Activated T-cell treated with anti-CD3 and anti-CD28 coated beads, Interleukin-2, amount 50 U/mL, for 72 hours (primary cell): Measurements from ENCODE around the gene CELSR1. TPM values are rescaled to one million over a fixed set of nuclear protein-coding genes. Genes with fewer than 3 reads are reported as not detected.
A peak's percentile ranks its signal among the peaks of the same experiment; 100 is the strongest.

Source experiments
- ATAC-seq, 2 donors: fragments of 150-1000 bp; cut with Tn5 transposase; replicated peaks in 1 of 2; 2 replicates each; pipeline ENCODE4 v1.10.0; 2021; ENCODE audit warnings: moderate library complexity in 2 of 2, mild to moderate bottlenecking in 1 of 2
- DNase-seq, 2 donors: peaks; one replicate each; pipeline ENCODE4 v3.0.0; 2021 to 2022; ENCODE audit warnings: mixed read lengths in 1 of 2
- H3K27ac Mint-ChIP-seq: one replicate; pipeline ENCODE4 v1.8.0; 2022; ENCODE audit warnings: mild to moderate bottlenecking, moderate library complexity, mixed read lengths
- H3K27me3 Mint-ChIP-seq: one replicate; pipeline ENCODE4 v1.8.0; 2022; ENCODE audit warnings: low read depth, mixed read lengths
- H3K36me3 Mint-ChIP-seq, 2 donors: one replicate each; pipeline ENCODE4 v1.8.0; 2022; ENCODE audit warnings: mixed read lengths in 2 of 2, mild to moderate bottlenecking in 1 of 2; ENCODE audit not compliant: insufficient read depth in 2 of 2
- H3K4me1 Mint-ChIP-seq: one replicate; pipeline ENCODE4 v1.8.0; 2022; ENCODE audit warnings: low read depth, mixed read lengths
- H3K4me3 Mint-ChIP-seq, 2 donors: one replicate each; pipeline ENCODE4 v1.8.0; 2022; ENCODE audit warnings: mild to moderate bottlenecking in 2 of 2, mixed read lengths in 2 of 2, moderate library complexity in 2 of 2
- H3K9me3 Mint-ChIP-seq, 2 donors: one replicate each; pipeline ENCODE4 v1.8.0; 2022; ENCODE audit warnings: mixed read lengths in 2 of 2
- total RNA-seq, 2 donors: library from RNA; stranded (reverse); gene quantifications; one replicate each; pipeline ENCODE4 v1.2.3, GENCODE V29; 2022

Gene CELSR1
- total RNA-seq, 2 donors from 2014 or later = 0.83 to 1.3 TPM

DNA sequence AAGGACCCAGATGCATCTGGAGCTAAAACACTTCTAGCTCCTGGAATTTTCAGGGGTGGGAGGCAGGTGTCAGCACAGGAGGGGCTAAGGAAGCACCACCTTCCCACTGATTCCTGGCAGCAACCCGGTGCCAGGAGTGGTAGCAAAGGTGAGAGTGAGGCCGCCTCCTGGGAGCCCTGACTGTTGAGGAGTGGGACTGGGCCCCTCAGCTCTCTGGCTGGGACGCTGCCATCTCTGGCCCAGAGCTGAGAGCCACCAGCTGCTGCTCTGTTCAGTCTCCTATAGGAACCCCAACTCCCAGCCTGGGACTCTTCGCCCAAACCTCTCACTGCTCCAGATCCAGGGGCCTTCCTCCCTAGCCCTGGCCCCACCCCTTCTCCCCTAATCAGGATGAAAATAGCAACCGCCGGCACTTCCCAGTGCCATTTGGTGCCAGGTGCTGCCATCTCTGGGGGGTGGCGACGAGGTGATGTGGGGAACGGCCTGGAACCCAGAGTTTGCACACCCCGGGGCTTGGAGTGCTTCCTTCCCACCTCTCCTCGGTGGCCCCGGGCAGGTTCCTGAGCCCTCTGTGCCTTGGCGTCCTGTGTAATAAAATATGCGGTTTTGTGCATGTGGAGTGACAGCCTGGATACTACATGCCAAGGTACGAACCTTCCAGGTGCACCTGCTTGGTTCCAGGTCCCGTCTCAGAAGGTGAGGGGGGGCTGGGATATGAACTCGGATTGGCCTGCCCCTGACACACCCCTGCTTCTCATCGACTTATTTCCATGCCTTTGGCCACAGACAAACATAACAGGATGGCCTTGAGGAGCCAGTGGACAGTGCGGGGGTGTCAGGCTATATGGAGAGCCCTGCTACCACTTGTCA is 35.7 kb upstream of the CELSR1 start:
- DNase-seq = no peak
- Mint-ChIP-seq H3K4me1 (peaks cover 28% of the 10 kb centered on the region), H3K36me3 (peaks cover 5 to 7% of the 10 kb centered on the region in 2 donors), H3K9me3 (peaks cover 4 to 6% of the 10 kb centered on the region in 2 donors), H3K27me3 (no peaks in the 10 kb centered on the region), H3K4me3 (no peak overlapping the region), H3K27ac (no peak overlapping the region)
- ATAC-seq = no peak

DNA sequence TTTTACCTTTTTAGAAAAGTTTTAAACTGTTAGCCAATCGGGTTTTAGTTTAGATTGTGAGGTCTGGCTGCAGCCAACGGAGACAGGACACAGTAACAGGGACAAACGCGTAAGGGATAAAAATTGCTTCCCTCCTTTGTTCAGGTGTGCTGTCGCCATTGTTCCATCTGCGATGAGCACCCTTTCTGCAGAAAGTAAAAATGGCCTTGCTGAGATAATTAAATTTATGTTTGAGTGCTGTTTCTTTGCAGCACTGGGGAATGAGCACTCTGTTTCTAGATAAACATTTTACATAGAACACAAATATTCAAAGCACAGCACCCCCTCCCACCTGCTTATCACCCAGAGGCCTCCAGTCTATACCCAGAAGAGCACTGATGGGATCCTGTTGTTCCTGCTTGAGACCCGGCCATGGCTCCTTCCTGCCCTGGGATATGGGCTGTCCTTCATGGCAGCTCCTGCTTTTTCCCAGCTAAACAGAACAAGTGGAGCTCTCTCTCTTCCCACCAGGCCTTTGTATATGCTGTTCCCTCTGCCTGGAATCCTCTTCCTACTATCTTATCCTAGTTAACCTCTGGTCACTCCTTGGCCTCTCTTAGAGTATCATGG is 34.3 kb upstream of the CELSR1 start:
- Mint-ChIP-seq H3K36me3 (peaks cover 5% of the 10 kb centered on the region in 2 donors), H3K27ac (no peak overlapping the region), H3K9me3 (peaks cover 6 to 9% of the 10 kb centered on the region in 2 donors), H3K4me3 (no peak overlapping the region), H3K27me3 (no peaks in the 10 kb centered on the region), H3K4me1 (peaks cover 24% of the 10 kb centered on the region)
- no peak for DNase-seq
- ATAC-seq = no peak

DNA sequence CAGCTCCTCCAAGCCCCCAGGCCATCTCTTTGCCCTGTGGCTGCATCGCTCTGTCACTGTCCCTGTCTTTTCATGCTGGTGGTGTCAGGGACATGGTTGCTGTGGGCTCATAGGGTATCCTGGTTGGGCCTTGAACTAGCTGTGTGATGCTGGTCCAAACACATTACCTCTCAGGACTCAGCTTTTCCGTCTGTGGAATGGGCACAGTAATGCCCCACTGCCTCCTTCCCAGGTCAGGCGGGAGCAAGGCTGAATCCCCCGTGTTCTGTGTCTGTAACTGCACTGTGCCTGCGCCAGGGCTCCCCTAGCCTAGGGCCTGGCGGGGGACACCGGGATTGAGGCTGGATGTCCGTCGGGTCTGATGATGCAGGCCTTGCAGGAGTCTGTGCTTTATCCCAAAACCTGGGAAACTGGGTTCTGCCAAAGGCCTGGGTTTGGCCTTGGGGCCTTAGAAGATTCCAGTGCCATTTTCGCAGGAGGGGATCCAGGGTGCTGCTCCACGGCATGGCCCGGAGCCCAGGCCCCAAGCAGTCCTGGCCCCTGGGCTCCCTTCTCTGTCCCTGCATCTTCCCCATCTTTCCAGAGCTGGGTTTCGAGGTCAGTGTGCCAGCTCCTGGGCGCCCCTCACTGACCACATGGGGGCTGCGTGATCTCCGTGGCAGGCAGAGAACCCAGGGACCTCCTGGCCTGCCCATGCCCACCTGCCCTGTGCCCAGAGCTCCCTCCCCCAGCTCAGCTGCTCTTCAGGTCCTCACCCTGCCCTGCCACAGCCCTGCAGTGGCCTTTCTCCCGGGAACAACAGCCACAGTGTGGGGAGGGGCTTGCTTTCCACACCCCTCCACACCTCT is 32.7 kb upstream of the CELSR1 start:
- Mint-ChIP-seq H3K9me3 (peaks cover 6 to 9% of the 10 kb centered on the region in 2 donors), H3K27ac (no peak overlapping the region), H3K36me3 (peaks cover 5% of the 10 kb centered on the region in 2 donors), H3K4me1 (peaks cover 11% of the 10 kb centered on the region), H3K27me3 (no peaks in the 10 kb centered on the region), H3K4me3 (no peak overlapping the region)
- ATAC-seq (no peak), DNase-seq (no peak)

DNA sequence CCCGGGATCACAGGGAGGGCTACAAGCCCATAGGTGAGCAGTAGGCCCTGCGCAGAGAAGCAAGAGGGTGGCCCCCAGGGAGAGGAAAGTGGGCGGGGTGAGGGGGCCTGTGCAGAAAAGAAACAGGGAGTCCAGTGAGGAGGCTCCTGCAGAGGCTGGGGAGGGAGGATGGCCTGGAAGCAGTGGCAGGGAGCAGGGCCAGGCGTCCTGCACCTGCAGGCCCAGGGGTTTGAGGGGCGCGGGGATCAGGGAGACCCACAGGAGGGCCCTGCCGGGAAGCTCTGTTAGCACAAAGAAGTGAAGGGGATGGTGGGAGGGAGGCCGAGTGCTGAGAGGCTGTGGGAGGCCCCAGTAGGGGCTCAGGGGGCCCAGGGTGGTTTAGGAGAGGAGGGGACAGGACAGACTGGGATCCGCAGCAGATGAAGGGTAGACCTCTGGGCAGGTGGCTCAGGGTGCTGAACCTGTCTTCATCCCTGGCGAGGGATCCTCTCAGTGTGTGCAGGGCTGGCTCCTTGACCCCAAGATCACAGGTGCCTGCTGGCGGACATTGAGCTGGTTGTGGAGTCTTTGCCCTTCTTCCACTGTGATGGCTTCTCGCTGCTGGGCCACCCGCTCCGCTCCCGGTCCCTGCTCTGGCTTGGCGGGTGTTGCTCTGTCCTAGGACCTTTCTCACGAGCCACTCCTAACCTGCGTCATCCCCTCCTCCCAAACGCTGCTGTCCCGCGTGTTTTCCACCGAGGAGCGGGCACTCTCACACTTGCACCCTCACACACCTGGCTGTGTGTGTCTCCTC is 31.8 kb upstream of the CELSR1 start:
- H3K27me3 Mint-ChIP-seq = no peaks in the 10 kb centered on the region
- peaks cover 5% of the 10 kb centered on the region in 2 donors for H3K36me3 Mint-ChIP-seq
- H3K4me1 Mint-ChIP-seq = peaks cover 10% of the 10 kb centered on the region
- ATAC-seq = peak; percentile 19 to 39
- H3K4me3 Mint-ChIP-seq = no peak overlapping the region
- H3K9me3 Mint-ChIP-seq = peaks cover 6 to 9% of the 10 kb centered on the region in 2 donors
- DNase-seq = no peak
- no peak overlapping the region for H3K27ac Mint-ChIP-seq

DNA sequence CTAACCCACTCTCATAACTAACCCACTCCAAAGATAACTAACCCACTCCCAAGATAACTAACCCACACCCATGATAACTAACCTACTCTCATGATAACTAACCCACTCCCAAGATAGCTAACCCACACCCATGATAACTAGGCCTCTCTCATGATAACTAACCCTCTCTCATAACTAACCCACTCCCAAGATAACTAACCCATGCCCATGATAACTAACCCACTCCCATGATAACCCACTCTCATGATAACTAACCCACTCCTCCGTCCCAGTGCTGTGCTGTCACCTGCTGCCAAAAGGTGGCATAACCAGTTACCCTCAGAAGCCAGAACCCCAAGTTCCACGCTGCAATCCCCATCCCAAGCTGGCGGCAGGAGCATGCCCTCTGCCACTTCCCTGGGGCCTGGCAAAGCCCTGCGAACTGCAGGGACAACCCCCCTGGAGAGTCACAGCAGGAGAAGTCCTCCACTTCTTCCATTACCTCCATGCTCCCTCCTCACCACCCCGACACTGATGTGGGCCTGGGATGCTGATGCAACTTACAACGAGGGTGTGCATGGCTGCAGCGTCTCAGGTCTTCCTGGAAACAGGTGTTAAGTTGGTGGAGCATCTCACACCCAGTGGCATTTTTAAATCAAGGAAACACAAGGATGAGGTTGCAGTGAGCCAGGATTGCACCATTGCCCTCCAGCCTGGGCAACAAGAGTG is 30.8 kb upstream of the CELSR1 start:
- Mint-ChIP-seq H3K27me3 (no peaks in the 10 kb centered on the region), H3K9me3 (peaks cover 6 to 9% of the 10 kb centered on the region in 2 donors), H3K36me3 (peaks cover 5% of the 10 kb centered on the region in 2 donors), H3K4me3 (no peak overlapping the region), H3K4me1 (peaks cover 20% of the 10 kb centered on the region), H3K27ac (no peak overlapping the region)
- peak in 1 of 2 donors; percentile 16 for ATAC-seq
- DNase-seq = no peak

DNA sequence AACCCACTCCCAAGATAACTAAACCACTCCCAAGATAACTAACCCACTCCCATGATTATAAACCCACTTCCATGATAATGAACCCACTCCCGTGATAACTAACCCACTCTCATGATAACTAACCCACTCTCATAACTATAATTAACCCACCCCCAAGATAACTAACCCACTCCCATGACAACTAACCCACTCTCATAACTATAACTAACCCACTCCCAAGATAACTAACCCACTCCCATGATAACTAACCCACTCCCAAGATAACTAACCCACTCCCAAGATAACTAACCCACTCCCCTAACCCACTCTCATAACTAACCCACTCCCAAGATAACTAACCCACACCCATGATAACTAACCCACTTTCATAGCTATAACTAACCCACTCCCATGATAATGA is 30.1 kb upstream of the CELSR1 start:
- Mint-ChIP-seq H3K36me3 (peaks cover 5% of the 10 kb centered on the region in 2 donors), H3K9me3 (peaks cover 6 to 9% of the 10 kb centered on the region in 2 donors), H3K27me3 (no peaks in the 10 kb centered on the region), H3K4me3 (no peak overlapping the region), H3K27ac (no peak overlapping the region), H3K4me1 (peaks cover 24% of the 10 kb centered on the region)
- ATAC-seq = no peak
- no peak for DNase-seq

DNA sequence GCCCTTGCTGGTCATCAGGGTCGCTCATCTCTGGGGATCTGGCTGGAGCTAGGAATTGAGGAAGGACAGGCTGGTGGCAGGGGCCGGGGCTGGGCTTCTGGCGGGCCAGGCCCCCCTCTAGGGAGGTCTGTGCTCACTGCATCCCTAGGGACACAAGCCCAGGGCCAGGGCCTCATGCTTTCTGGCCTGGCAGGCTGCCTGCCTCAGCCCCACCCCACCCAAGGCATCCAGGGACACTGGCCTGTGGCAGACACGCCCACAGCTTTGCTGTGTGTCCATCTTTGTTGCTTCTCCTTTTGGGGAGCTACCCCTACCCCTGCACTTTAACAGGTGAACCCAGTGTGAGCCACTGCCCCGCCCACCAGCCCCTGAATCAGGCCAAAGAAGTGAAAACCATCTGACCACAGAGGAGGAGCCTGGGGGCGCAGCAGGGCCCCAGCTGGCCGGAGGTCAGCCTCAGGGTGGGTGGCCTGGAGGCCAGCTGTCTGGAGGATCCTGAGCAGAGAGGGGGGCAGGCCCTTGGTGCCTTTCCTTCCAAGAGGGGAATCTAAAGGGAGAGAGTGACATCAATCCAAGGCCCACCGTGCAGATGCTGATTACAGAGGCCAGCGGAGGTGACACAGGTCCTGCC is 26.8 kb upstream of the CELSR1 start:
- Mint-ChIP-seq H3K4me3 (no peak overlapping the region), H3K27me3 (no peaks in the 10 kb centered on the region), H3K4me1 (peaks cover 41% of the 10 kb centered on the region), H3K27ac (no peak overlapping the region), H3K36me3 (no peaks in the 10 kb centered on the region), H3K9me3 (peaks cover 0 to 5% of the 10 kb centered on the region in 2 donors)
- ATAC-seq (no peak), DNase-seq (no peak)

DNA sequence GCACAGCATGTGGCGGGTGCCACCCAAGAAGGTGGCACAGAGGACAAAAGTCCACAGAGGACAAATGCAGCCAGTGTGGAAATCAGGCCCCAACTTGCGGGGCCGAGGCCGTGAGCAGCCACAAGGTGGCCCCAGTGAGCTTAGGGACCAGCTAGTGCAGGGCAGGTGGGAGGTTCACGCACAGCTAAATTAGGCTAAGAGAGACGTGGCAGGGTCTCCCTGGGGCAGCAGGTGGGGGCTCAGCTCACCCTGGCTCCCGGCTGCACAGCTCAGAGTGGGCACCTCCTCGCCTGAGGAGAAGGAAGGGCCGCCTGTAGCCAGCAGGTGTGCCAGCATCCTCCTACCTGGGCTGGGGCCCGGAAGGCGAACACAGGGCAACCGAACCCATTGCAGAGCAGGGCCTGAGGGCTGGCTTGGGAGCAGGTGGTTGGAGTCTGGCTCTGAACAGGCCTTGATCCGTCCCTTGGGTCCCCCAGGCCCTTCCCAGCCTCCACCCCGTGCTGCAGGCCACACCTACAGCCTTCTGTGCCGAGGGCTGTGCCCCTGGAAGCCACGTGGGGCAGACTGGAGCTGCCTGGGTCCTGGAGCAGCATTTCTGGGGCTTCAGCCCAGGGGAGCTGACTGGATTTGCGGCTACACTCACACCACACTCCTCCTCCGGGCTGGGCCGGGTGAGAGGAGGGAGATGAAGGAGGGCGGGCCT is 26.1 kb upstream of the CELSR1 start:
- peak; percentile 83 to 87 for DNase-seq
- H3K36me3 Mint-ChIP-seq = no peaks in the 10 kb centered on the region
- H3K9me3 Mint-ChIP-seq = peaks cover 0 to 5% of the 10 kb centered on the region in 2 donors
- peak overlapping the region; percentile 19 to 50 for H3K4me3 Mint-ChIP-seq
- no peaks in the 10 kb centered on the region for H3K27me3 Mint-ChIP-seq
- ATAC-seq = peak; percentile 86 to 90
- peaks cover 37% of the 10 kb centered on the region for H3K4me1 Mint-ChIP-seq
- no peak overlapping the region for H3K27ac Mint-ChIP-seq

DNA sequence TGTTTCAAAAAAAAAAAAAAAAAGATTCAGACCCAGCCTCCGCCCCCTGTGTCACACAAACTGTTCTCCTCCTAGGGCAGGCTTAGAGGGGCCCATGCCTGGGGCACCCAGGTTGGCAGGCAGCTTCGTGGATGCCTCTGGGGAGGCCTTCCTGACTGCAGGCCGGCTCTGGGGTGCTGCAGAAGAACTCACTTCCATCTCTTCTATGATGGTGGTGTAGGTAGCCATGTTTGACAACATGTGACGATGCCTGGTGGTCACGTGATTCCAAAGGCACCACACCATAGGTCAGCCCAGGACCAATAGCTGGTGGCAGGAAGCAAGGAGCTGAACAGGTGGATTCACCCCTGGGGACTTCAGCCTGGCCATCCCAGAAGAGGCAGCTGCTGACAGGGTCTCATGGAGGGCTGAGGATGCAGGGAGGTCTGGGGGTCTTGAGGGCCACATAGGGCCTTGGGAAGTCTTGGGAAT is 24.1 kb upstream of the CELSR1 start:
- no peak overlapping the region for H3K27ac Mint-ChIP-seq
- peak overlapping the region; percentile 55 to 59 for H3K4me3 Mint-ChIP-seq
- H3K27me3 Mint-ChIP-seq = no peaks in the 10 kb centered on the region
- H3K4me1 Mint-ChIP-seq = peaks cover 31% of the 10 kb centered on the region
- DNase-seq (peak; percentile 48 to 54), ATAC-seq (peak; percentile 65 to 67)
- peaks cover 0 to 3% of the 10 kb centered on the region in 2 donors for H3K36me3 Mint-ChIP-seq
- H3K9me3 Mint-ChIP-seq = peaks cover 2 to 4% of the 10 kb centered on the region in 2 donors

DNA sequence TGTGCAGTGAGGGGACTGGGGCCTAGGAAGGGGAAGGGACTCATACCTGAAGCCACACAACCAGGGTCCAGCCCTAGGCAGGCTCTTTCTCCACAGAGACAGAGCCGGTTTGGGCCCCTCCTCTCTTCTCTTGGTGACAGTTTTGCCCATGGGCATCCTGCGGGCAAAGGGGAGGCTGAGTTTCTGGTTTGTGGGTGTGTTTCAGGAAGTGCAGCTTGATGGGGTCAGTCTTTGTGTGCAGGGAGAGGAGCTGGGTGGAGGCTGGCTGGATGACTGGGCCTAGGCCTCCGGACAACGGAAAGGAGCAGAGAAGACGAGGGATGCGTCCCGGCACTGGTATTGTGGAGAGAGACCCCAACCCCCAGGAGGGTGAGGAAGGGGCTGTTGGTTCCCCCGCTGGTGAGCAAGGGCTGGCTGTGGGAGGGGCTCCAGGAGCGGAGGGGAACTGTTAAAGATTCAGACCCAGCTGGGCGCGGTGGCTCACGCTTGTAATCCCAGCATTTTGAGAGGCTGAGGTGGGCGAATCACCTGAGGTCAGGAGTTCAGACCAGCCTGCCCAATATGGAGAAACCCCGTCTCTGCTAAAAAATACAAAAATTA is 23.4 kb upstream of the CELSR1 start:
- DNase-seq = no peak
- Mint-ChIP-seq H3K27me3 (no peaks in the 10 kb centered on the region), H3K4me3 (peak overlapping the region; percentile 15 to 53), H3K9me3 (peaks cover 2 to 4% of the 10 kb centered on the region in 2 donors), H3K27ac (no peak overlapping the region), H3K4me1 (peaks cover 31% of the 10 kb centered on the region), H3K36me3 (peaks cover 0 to 4% of the 10 kb centered on the region in 2 donors)
- ATAC-seq = no peak
